Prostate gland (tissue), 2 donors: ENCODE measurements around the gene NME4. TPM values are rescaled to one million over a fixed set of nuclear protein-coding genes. Genes with fewer than 3 reads are reported as not detected.

Experiments used
- DNase-seq: peaks from one replicate; pipeline ENCODE4 v3.0.0-alpha.2; 2019; ENCODE audit warnings: low spot score
- H3K27ac ChIP-seq, 2 donors: fragments of 200-600 bp; sonication (generic); 2 replicates each; pipeline ENCODE4 v1.5.1; 2017 to 2019
- H3K27me3 ChIP-seq: fragments of 200-600 bp; sonication (generic); replicated peaks from 2 replicates; pipeline ENCODE4 v1.5.1; 2019; ENCODE audit not compliant: insufficient read depth
- H3K36me3 ChIP-seq, 2 donors: fragments of 200-600 bp; sonication (generic); 1 replicate in 1 of 2; 2 replicates in 1 of 2; pipeline versions ENCODE4 v1.5.1 to v1.8.1; 2017 to 2019
- H3K4me1 ChIP-seq: fragments of 200-600 bp; sonication (generic); replicated peaks from 2 replicates; pipeline ENCODE4 v1.5.1; 2019
- H3K4me3 ChIP-seq, 2 donors: fragments of 200-600 bp; sonication (generic); 2 replicates each; pipeline ENCODE4 v1.5.1; 2017 to 2019
- H3K9me3 ChIP-seq: fragments of 200-600 bp; sonication (generic); 2 replicates; pipeline ENCODE4 v1.5.1; 2017
- CTCF ChIP-seq, 4 experiments: fragments of 200-600 bp in 2 of 4; fragments of 450-650 bp in 2 of 4; sonication (generic) in 2 of 4; IDR thresholded peaks; 1 replicate in 3 of 4; 2 replicates in 1 of 4; pipeline ENCODE4 v1.5.1; 2016 to 2019; ENCODE audit warnings: antibody characterized with exemption in 4 of 4, mild to moderate bottlenecking in 2 of 4, moderate library complexity in 2 of 4
- POLR2A ChIP-seq: fragments of 450-650 bp; IDR thresholded peaks from one replicate; pipeline ENCODE4 v1.6.1; 2016; ENCODE audit warnings: antibody characterized with exemption, mild to moderate bottlenecking
- POLR2AphosphoS5 ChIP-seq: sonication (generic); formaldehyde crosslinking; IDR thresholded peaks from one replicate; pipeline ENCODE4 v1.6.1; 2017; ENCODE audit warnings: antibody characterized with exemption
- WGBS: methylation state at CpG from one replicate; pipeline ENCODE4 v1.1.5; 2018; 5-methylcytosine and 5-hydroxymethylcytosine counted together
- intact Hi-C: fragments of 100-400 bp; cut with DNase I; formaldehyde crosslinking; loops from one replicate; pipeline ENCODE4 v1.14.2; 2022
- total RNA-seq, 2 donors: library from RNA; depleted of rRNA; stranded (reverse); fragments of >200 nt; gene quantifications; one replicate each; pipeline ENCODE4 v1.1.0, GENCODE V29; 2016

NME4 gene
- total RNA-seq, 2 donors from 2014 or later, result 137 to 185 TPM

GRCh38 chr16:373848-374615 is 23.0 kb upstream of the NME4 start:
- intact Hi-C loops, result no loop called here
- no peak overlapping the region for H3K27ac ChIP-seq
- no peak for DNase-seq
- 92% methylated on average over 39 of the region's 44 CpGs for WGBS
- H3K27me3 ChIP-seq, result no peaks in the 10 kb centered on the region
- TF ChIP-seq POLR2A, result no peak
- TF ChIP-seq CTCF (IDR thresholded peaks at IDR 0.05), result no peak
- no peak for TF ChIP-seq POLR2AphosphoS5
- H3K36me3 ChIP-seq, result peaks cover 6 to 17% of the 10 kb centered on the region in 2 donors
- peaks cover 7% of the 10 kb centered on the region for H3K4me1 ChIP-seq
- no peak overlapping the region for H3K4me3 ChIP-seq
- no peaks in the 10 kb centered on the region for H3K9me3 ChIP-seq

- DNase-seq, result no peak
- no peak for TF ChIP-seq CTCF (IDR thresholded peaks at IDR 0.05)
- no peak for TF ChIP-seq POLR2AphosphoS5
- no peak for TF ChIP-seq POLR2A
- Histone ChIP-seq H3K9me3 (no peaks in the 10 kb centered on the region), H3K4me3 (no peak overlapping the region), H3K27me3 (no peaks in the 10 kb centered on the region), H3K4me1 (peaks cover 7% of the 10 kb centered on the region), H3K27ac (no peak overlapping the region), H3K36me3 (peaks cover 6 to 16% of the 10 kb centered on the region in 2 donors)
- WGBS, result no CpG with 5 or more reads among the region's 9 CpGs
- intact Hi-C loops, result no loop called here
These were observed 22.4 kb upstream of the NME4 start for GRCh38 chr16:374616-374926.

- H3K36me3 ChIP-seq, result peaks cover 6 to 16% of the 10 kb centered on the region in 2 donors
- TF ChIP-seq CTCF (IDR thresholded peaks at IDR 0.05), result no peak
- TF ChIP-seq POLR2AphosphoS5, result no peak
- TF ChIP-seq POLR2A, result no peak
- no peak overlapping the region for H3K4me3 ChIP-seq
- H3K4me1 ChIP-seq, result peaks cover 7% of the 10 kb centered on the region
- intact Hi-C loops, result no loop called here
- H3K9me3 ChIP-seq, result no peaks in the 10 kb centered on the region
- WGBS, result 96% methylated on average over 23 of the region's 23 CpGs
- no peak overlapping the region for H3K27ac ChIP-seq
- no peak for DNase-seq
- H3K27me3 ChIP-seq, result no peaks in the 10 kb centered on the region
These were observed 21.8 kb upstream of the NME4 start for GRCh38 chr16:375212-375611.

GRCh38 chr16:375927-376816 is 20.8 kb upstream of the NME4 start:
- TF ChIP-seq CTCF (IDR thresholded peaks at IDR 0.05) (no peak), POLR2A (no peak)
- DNase-seq, result no peak
- 93% methylated on average over 37 of the region's 44 CpGs for WGBS
- Histone ChIP-seq H3K27ac (no peak overlapping the region), H3K27me3 (no peaks in the 10 kb centered on the region), H3K36me3 (peaks cover 6 to 16% of the 10 kb centered on the region in 2 donors), H3K4me1 (peaks cover 14% of the 10 kb centered on the region), H3K4me3 (no peak overlapping the region), H3K9me3 (no peaks in the 10 kb centered on the region)
- intact Hi-C loops, result no loop called here
